ENCODE data around the gene MIEF2.

- no peak for TF ChIP-seq CTCF (IDR thresholded peaks at IDR 0.05; ENCODE audit: insufficient read depth, low read length, poor library complexity, severe bottlenecking)
- TF ChIP-seq EZH2phosphoT487 (conservative IDR thresholded peaks at IDR 0.05; ENCODE audit: low read length), result no peak
Measured at GRCh38 chr17:18246880-18247612, 13.4 kb upstream of the MIEF2 start.
